ENCODE measurements around the gene MAP2. TPM values are rescaled to one million over a fixed set of nuclear protein-coding genes. Genes with fewer than 3 reads are reported as not detected.

Gene MAP2
- total and polyA plus RNA-seq, 2 donors (not counting 1 experiment from before 2014, with no cell fraction given) = 51.0 to 60.1 TPM

DNA sequence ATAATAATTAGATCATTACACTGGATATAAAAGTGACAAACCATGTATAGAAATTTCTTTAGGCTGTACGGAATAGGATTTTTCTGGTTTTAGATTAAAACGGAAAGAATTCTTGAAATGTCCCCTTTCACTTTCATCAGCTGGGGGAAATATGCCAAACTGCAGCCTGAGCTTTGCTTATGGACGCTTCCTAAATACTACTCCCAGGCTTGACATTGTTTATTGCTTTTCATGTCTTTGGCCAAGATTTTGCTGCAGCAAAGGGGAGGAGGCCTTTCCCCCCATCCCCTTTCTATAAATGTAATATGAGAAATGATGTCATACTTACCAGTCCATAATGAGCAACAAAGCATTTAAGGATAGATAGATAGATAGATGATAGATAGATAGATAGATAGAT lies 158.4 kb downstream of the MAP2 start:
- Histone ChIP-seq H3K4me2 (ENCODE audit: extremely low read depth, insufficient read depth, low read length) (no peak overlapping the region), H3K4me3 (replicated peaks in 1 of 4; ENCODE audit: control extremely low read depth in 1 of 4, insufficient read depth in 1 of 4, low read depth in 3 of 4, low read length in 4 of 4) (no peak overlapping the region), H3K27me3 (ENCODE audit: control insufficient read depth, insufficient read depth, low read length) (no peaks in the 10 kb centered on the region), H4K20me1 (ENCODE audit: control insufficient read depth, extremely low read depth, insufficient read depth, low read length) (no peaks in the 10 kb centered on the region), H3K4me1 (ENCODE audit: control insufficient read depth, extremely low read depth, insufficient read depth, low read length) (no peaks in the 10 kb centered on the region), H2AFZ (ENCODE audit: low read length) (no peak overlapping the region), H3K27ac (ENCODE audit: insufficient read depth, low read length) (no peak overlapping the region), H3K79me2 (ENCODE audit: control insufficient read depth, insufficient read depth, low read length) (no peaks in the 10 kb centered on the region), H3K9me3 (ENCODE audit: control insufficient read depth, insufficient read depth, low read depth, low read length) (no peaks in the 10 kb centered on the region), H3K36me3 (ENCODE audit: control insufficient read depth, insufficient read depth, low read length) (no peaks in the 10 kb centered on the region), H3K9ac (ENCODE audit: insufficient read depth, low read length) (no peak overlapping the region)
- DNase-seq (ENCODE audit: low read depth in 2 of 2) = peak in 1 of 2 donors; percentile 45
- TF ChIP-seq, protein P1, sequence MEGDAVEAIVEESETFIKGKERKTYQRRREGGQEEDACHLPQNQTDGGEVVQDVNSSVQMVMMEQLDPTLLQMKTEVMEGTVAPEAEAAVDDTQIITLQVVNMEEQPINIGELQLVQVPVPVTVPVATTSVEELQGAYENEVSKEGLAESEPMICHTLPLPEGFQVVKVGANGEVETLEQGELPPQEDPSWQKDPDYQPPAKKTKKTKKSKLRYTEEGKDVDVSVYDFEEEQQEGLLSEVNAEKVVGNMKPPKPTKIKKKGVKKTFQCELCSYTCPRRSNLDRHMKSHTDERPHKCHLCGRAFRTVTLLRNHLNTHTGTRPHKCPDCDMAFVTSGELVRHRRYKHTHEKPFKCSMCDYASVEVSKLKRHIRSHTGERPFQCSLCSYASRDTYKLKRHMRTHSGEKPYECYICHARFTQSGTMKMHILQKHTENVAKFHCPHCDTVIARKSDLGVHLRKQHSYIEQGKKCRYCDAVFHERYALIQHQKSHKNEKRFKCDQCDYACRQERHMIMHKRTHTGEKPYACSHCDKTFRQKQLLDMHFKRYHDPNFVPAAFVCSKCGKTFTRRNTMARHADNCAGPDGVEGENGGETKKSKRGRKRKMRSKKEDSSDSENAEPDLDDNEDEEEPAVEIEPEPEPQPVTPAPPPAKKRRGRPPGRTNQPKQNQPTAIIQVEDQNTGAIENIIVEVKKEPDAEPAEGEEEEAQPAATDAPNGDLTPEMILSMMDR (conservative IDR thresholded peaks at IDR 0.05 in 1 of 2, IDR thresholded peaks at IDR 0.05 in 1 of 2; ENCODE audit: low read depth in 1 of 2, low read length in 2 of 2) = no peak
- TF ChIP-seq EZH2 (IDR thresholded peaks at IDR 0.05; ENCODE audit: low read length, missing control alignments) = no peak

DNA sequence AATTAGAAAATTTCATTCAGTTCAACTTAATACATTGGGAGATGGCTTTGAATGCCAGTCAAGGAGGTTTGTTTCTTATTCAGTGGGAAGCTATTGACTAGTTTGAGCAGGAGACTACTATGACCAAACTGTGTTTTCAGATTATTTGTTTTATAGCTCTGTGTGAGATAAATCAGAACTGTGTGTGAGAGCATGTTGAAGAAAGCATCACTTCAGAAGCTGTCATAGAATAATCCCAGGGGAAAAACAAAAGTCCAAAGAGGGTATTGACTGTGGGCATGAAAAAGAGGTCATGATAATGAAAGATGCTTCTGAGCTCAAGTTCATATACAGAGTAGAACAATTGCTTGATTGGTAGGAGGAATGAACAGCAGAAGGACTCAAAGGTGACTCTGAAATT lies 160.6 kb downstream of the MAP2 start:
- H3K9ac ChIP-seq (ENCODE audit: insufficient read depth, low read length) = no peak overlapping the region
- no peak for DNase-seq (ENCODE audit: low read depth in 2 of 2)

DNA sequence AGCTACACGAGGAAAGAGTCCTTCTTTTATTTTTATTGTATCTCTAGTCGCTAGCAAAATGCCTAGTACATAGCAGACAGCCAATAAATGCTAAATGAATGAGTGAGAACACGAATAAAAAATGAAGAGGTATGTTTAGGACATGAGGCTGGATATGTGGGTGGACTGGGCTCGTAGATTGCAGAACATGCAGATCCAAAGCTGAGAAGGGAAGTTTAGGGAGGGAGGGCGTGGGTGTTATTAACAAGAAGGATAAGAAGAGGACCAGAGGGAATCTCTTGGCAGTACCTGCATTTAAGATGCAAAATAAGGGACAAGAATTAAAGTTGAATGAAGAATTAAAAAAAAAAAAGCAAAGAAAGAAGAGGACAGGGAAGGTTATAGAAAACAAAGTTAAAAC lies 161.1 kb downstream of the MAP2 start:
- Histone ChIP-seq H3K27ac (ENCODE audit: insufficient read depth, low read length) (no peak overlapping the region), H3K4me3 (replicated peaks in 1 of 4; ENCODE audit: control extremely low read depth in 1 of 4, insufficient read depth in 1 of 4, low read depth in 3 of 4, low read length in 4 of 4) (no peak overlapping the region), H3K9me3 (ENCODE audit: control insufficient read depth, insufficient read depth, low read depth, low read length) (no peaks in the 10 kb centered on the region), H4K20me1 (ENCODE audit: control insufficient read depth, extremely low read depth, insufficient read depth, low read length) (no peaks in the 10 kb centered on the region), H3K4me2 (ENCODE audit: extremely low read depth, insufficient read depth, low read length) (no peak overlapping the region), H2AFZ (ENCODE audit: low read length) (no peak overlapping the region), H3K4me1 (ENCODE audit: control insufficient read depth, extremely low read depth, insufficient read depth, low read length) (no peaks in the 10 kb centered on the region), H3K9ac (ENCODE audit: insufficient read depth, low read length) (no peak overlapping the region), H3K36me3 (ENCODE audit: control insufficient read depth, insufficient read depth, low read length) (no peaks in the 10 kb centered on the region), H3K27me3 (ENCODE audit: control insufficient read depth, insufficient read depth, low read length) (no peaks in the 10 kb centered on the region), H3K79me2 (ENCODE audit: control insufficient read depth, insufficient read depth, low read length) (no peaks in the 10 kb centered on the region)
- TF ChIP-seq EZH2 (IDR thresholded peaks at IDR 0.05; ENCODE audit: low read length, missing control alignments) = no peak
- TF ChIP-seq, protein P1 (conservative IDR thresholded peaks at IDR 0.05 in 1 of 2, IDR thresholded peaks at IDR 0.05 in 1 of 2; ENCODE audit: low read depth in 1 of 2, low read length in 2 of 2) = no peak
- no peak for DNase-seq (ENCODE audit: low read depth in 2 of 2)

More for the DNA sequence above, 160.6 kb downstream of the MAP2 start:
- Histone ChIP-seq H3K27me3 (ENCODE audit: control insufficient read depth, insufficient read depth, low read length) (no peaks in the 10 kb centered on the region), H4K20me1 (ENCODE audit: control insufficient read depth, extremely low read depth, insufficient read depth, low read length) (no peaks in the 10 kb centered on the region), H3K4me1 (ENCODE audit: control insufficient read depth, extremely low read depth, insufficient read depth, low read length) (no peaks in the 10 kb centered on the region), H3K36me3 (ENCODE audit: control insufficient read depth, insufficient read depth, low read length) (no peaks in the 10 kb centered on the region), H3K79me2 (ENCODE audit: control insufficient read depth, insufficient read depth, low read length) (no peaks in the 10 kb centered on the region), H3K27ac (ENCODE audit: insufficient read depth, low read length) (no peak overlapping the region), H3K4me3 (replicated peaks in 1 of 4; ENCODE audit: control extremely low read depth in 1 of 4, insufficient read depth in 1 of 4, low read depth in 3 of 4, low read length in 4 of 4) (no peak overlapping the region), H3K9me3 (ENCODE audit: control insufficient read depth, insufficient read depth, low read depth, low read length) (no peaks in the 10 kb centered on the region), H2AFZ (ENCODE audit: low read length) (no peak overlapping the region), H3K4me2 (ENCODE audit: extremely low read depth, insufficient read depth, low read length) (no peak overlapping the region)
- TF ChIP-seq, protein P1 (conservative IDR thresholded peaks at IDR 0.05 in 1 of 2, IDR thresholded peaks at IDR 0.05 in 1 of 2; ENCODE audit: low read depth in 1 of 2, low read length in 2 of 2) = no peak
- TF ChIP-seq EZH2 (IDR thresholded peaks at IDR 0.05; ENCODE audit: low read length, missing control alignments) = no peak
